Thymus (tissue), 11 donors: ENCODE results near the gene CLDN4. TPM values are rescaled to one million over a fixed set of nuclear protein-coding genes. Genes with fewer than 3 reads are reported as not detected.
A peak's percentile ranks its signal among the peaks of the same experiment; 100 is the strongest.

ENCODE experiments used
- DNase-seq, 9 donors: peaks; one replicate each; pipeline ENCODE4 v3.0.0-alpha.2; 2013; ENCODE audit warnings: low spot score in 9 of 9, low read depth in 6 of 9, missing footprints in 1 of 9
- H3K27ac ChIP-seq, 2 donors: one replicate each; pipeline ENCODE4 v1.5.1; 2013; ENCODE audit warnings: control low read depth in 1 of 2, low read depth in 1 of 2, low read length in 1 of 2, mild to moderate bottlenecking in 1 of 2, moderate library complexity in 1 of 2
- H3K27me3 ChIP-seq, 2 donors: one replicate each; pipeline ENCODE4 v1.5.1; 2013; ENCODE audit warnings: low read length in 1 of 2; ENCODE audit not compliant: control insufficient read depth in 2 of 2, insufficient read depth in 1 of 2
- H3K36me3 ChIP-seq, 2 donors: one replicate each; pipeline ENCODE4 v1.5.1; 2013; ENCODE audit warnings: low read length in 1 of 2, mild to moderate bottlenecking in 1 of 2, moderate library complexity in 1 of 2; ENCODE audit not compliant: control insufficient read depth in 2 of 2, insufficient read depth in 2 of 2
- H3K4me1 ChIP-seq, 2 donors: one replicate each; pipeline ENCODE4 v1.5.1; 2013; ENCODE audit warnings: low read length in 2 of 2; ENCODE audit not compliant: control insufficient read depth in 2 of 2, insufficient read depth in 2 of 2
- H3K4me3 ChIP-seq, 2 donors: one replicate each; pipeline ENCODE4 v1.5.1; 2013; ENCODE audit warnings: low read length in 2 of 2, control low read depth in 1 of 2, mild to moderate bottlenecking in 1 of 2
- H3K9me3 ChIP-seq, 2 donors: one replicate each; pipeline ENCODE4 v1.5.1; 2013; ENCODE audit warnings: low read length in 1 of 2, mild to moderate bottlenecking in 1 of 2; ENCODE audit not compliant: control insufficient read depth in 2 of 2, insufficient read depth in 1 of 2
- WGBS: extraction: QIAGEN DNeasy Blood & Tissue Kit; methylation state at CpG from one replicate; pipeline ENCODE4 v1.1.7; 2013; 5-methylcytosine and 5-hydroxymethylcytosine counted together
- polyA plus RNA-seq: library from polyadenylated mRNA; stranded (reverse); fragments of 200-250 nt; gene quantifications from one replicate; pipeline ENCODE4 v1.2.3, GENCODE V29; 2013
- total RNA-seq: library from RNA; stranded (reverse); fragments of 120-200 nt; gene quantifications from one replicate; pipeline ENCODE4 v1.2.4, GENCODE V29; 2013
- donor health status: healthy.

Gene CLDN4
- total and polyA plus RNA-seq, 2 donors: 13.4 to 38.4 TPM

- DNase-seq: no peak
- no peaks in the 10 kb centered on the region for H3K4me1 ChIP-seq
- 76% methylated on average over 10 of the region's 10 CpGs for WGBS
- no peaks in the 10 kb centered on the region for H3K36me3 ChIP-seq
- no peak overlapping the region for H3K4me3 ChIP-seq
- no peak overlapping the region for H3K27ac ChIP-seq
- peaks cover 0 to 2% of the 10 kb centered on the region in 2 donors for H3K27me3 ChIP-seq
- no peaks in the 10 kb centered on the region for H3K9me3 ChIP-seq
These were observed 31.3 kb upstream of the CLDN4 start for GRCh38 chr7:73799282-73800141.

GRCh38 chr7:73801577-73801976, 29.2 kb upstream of the CLDN4 start:
- WGBS: 45% methylated on average over 1 of the region's 1 CpG
- Histone ChIP-seq H3K27ac (no peak overlapping the region), H3K9me3 (no peaks in the 10 kb centered on the region), H3K4me3 (no peak overlapping the region), H3K27me3 (peaks cover 0 to 2% of the 10 kb centered on the region in 2 donors), H3K4me1 (no peaks in the 10 kb centered on the region), H3K36me3 (no peaks in the 10 kb centered on the region)
- DNase-seq: no peak

GRCh38 chr7:73802459-73802858, 28.3 kb upstream of the CLDN4 start:
- DNase-seq: no peak
- Histone ChIP-seq H3K9me3 (no peaks in the 10 kb centered on the region), H3K4me1 (no peaks in the 10 kb centered on the region), H3K4me3 (no peak overlapping the region), H3K27ac (no peak overlapping the region), H3K27me3 (peaks cover 0 to 2% of the 10 kb centered on the region in 2 donors), H3K36me3 (no peaks in the 10 kb centered on the region)
- WGBS: 97% methylated on average over 4 of the region's 4 CpGs

GRCh38 chr7:73809467-73809951, 21.3 kb upstream of the CLDN4 start:
- H3K4me1 ChIP-seq: no peaks in the 10 kb centered on the region
- H3K9me3 ChIP-seq: peaks cover 0 to 5% of the 10 kb centered on the region in 2 donors
- no peak overlapping the region for H3K4me3 ChIP-seq
- H3K27ac ChIP-seq: no peak overlapping the region
- no peaks in the 10 kb centered on the region for H3K27me3 ChIP-seq
- DNase-seq: no peak
- H3K36me3 ChIP-seq: no peaks in the 10 kb centered on the region
- WGBS: 95% methylated on average over 21 of the region's 21 CpGs

- no peaks in the 10 kb centered on the region for H3K27me3 ChIP-seq
- H3K27ac ChIP-seq: no peak overlapping the region
- 72% methylated on average over 4 of the region's 4 CpGs for WGBS
- no peak for DNase-seq
- H3K4me1 ChIP-seq: no peaks in the 10 kb centered on the region
- H3K4me3 ChIP-seq: no peak overlapping the region
- peaks cover 0 to 5% of the 10 kb centered on the region in 2 donors for H3K9me3 ChIP-seq
- H3K36me3 ChIP-seq: no peaks in the 10 kb centered on the region
These were observed 19.8 kb upstream of the CLDN4 start for GRCh38 chr7:73810998-73811360.

GRCh38 chr7:73811760-73812168, 19.0 kb upstream of the CLDN4 start:
- Histone ChIP-seq H3K27ac (no peak overlapping the region), H3K9me3 (peaks cover 0 to 5% of the 10 kb centered on the region in 2 donors), H3K27me3 (no peaks in the 10 kb centered on the region), H3K4me3 (no peak overlapping the region), H3K4me1 (no peaks in the 10 kb centered on the region), H3K36me3 (no peaks in the 10 kb centered on the region)
- DNase-seq: peak in 4 of 9 donors; percentile 12 to 37 (median 23)
- 15% methylated on average over 11 of the region's 11 CpGs for WGBS

- no peaks in the 10 kb centered on the region for H3K36me3 ChIP-seq
- no peak for DNase-seq
- peaks cover 0 to 5% of the 10 kb centered on the region in 2 donors for H3K9me3 ChIP-seq
- no peaks in the 10 kb centered on the region for H3K27me3 ChIP-seq
- no peaks in the 10 kb centered on the region for H3K4me1 ChIP-seq
- no peak overlapping the region for H3K27ac ChIP-seq
- WGBS: 96% methylated on average over 3 of the region's 3 CpGs
- no peak overlapping the region for H3K4me3 ChIP-seq
These were observed 17.8 kb upstream of the CLDN4 start for GRCh38 chr7:73812996-73813395.

GRCh38 chr7:73815436-73815835, 15.4 kb upstream of the CLDN4 start:
- Histone ChIP-seq H3K27me3 (no peaks in the 10 kb centered on the region), H3K36me3 (no peaks in the 10 kb centered on the region), H3K9me3 (peaks cover 0 to 5% of the 10 kb centered on the region in 2 donors), H3K4me1 (no peaks in the 10 kb centered on the region), H3K27ac (no peak overlapping the region), H3K4me3 (no peak overlapping the region)
- 83% methylated on average over 8 of the region's 8 CpGs for WGBS
- DNase-seq: no peak

GRCh38 chr7:73817121-73817520, 13.7 kb upstream of the CLDN4 start:
- H3K9me3 ChIP-seq: peaks cover 0 to 5% of the 10 kb centered on the region in 2 donors
- no peak overlapping the region for H3K4me3 ChIP-seq
- H3K36me3 ChIP-seq: no peaks in the 10 kb centered on the region
- no peak overlapping the region for H3K27ac ChIP-seq
- no peaks in the 10 kb centered on the region for H3K27me3 ChIP-seq
- 97% methylated on average over 6 of the region's 6 CpGs for WGBS
- DNase-seq: no peak
- no peaks in the 10 kb centered on the region for H3K4me1 ChIP-seq
